Peyer's patch (tissue), 4 donors: ENCODE measurements around the gene FRMD4A.

Experiments used
- CTCF ChIP-seq, 6 experiments: fragments of 450-650 bp in 4 of 6; fragments of 200-600 bp in 2 of 6; sonication (generic) in 1 of 6; IDR thresholded peaks; one replicate each; pipeline ENCODE4 v1.5.1; 2017 to 2019; ENCODE audit warnings: antibody characterized with exemption in 6 of 6, mild to moderate bottlenecking in 3 of 6, moderate library complexity in 1 of 6
- POLR2A ChIP-seq, 2 donors: fragments of 450-650 bp; IDR thresholded peaks; one replicate each; pipeline ENCODE4 v1.5.1; 2017; ENCODE audit warnings: antibody characterized with exemption in 2 of 2, mild to moderate bottlenecking in 2 of 2, moderate library complexity in 2 of 2

- TF ChIP-seq CTCF (IDR thresholded peaks at IDR 0.05) (no peak), POLR2A (IDR thresholded peaks at IDR 0.05) (no peak)
These were observed 443.0 kb downstream of the FRMD4A start for GRCh38 chr10:13887761-13888160.
